ENCODE results near the gene IL1RAPL2.
"Not testable (repeated sequence)": the region's sequence is repeated elsewhere in the genome, so short reads cannot be mapped to it uniquely, and the experiment has no call there.

IL1RAPL2 gene

DNA sequence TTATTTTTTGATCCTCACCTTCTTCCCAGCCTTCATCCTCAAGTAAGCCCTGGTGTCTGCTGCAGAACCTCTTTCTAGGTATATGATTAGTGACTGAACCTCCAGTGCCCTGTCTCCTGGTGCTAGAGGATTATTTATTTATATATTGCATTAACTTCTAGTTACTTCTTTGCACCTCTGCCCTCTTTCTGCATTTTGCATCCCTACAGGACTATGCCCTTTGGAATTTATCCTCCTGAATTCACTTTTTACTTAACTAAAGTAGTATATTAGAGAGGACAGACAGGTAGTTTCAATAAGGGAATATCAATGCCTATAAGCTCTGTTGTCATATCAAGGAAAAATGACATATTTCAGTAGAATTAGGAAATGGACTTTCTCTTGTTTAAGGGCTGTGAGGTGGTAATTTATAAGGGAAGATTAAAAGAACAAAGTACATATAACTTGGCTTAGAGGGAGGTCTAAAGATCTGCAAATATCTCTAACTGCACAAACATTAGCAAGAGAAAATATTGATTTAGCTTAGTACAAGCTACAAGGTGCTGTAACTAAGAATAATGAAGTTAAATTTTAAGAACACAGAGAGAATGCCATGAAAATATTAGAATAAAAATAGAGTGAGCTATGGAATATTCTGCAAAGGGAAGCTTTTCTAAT is 472.8 kb downstream of the IL1RAPL2 start:
- DNase-seq, result no peak

- no peak for DNase-seq
Observed at GRCh38 chrX:105050921-105051320, 484.9 kb downstream of the IL1RAPL2 start.

- no peak for DNase-seq
Observed at GRCh38 chrX:105051364-105051763, 485.4 kb downstream of the IL1RAPL2 start.

DNA sequence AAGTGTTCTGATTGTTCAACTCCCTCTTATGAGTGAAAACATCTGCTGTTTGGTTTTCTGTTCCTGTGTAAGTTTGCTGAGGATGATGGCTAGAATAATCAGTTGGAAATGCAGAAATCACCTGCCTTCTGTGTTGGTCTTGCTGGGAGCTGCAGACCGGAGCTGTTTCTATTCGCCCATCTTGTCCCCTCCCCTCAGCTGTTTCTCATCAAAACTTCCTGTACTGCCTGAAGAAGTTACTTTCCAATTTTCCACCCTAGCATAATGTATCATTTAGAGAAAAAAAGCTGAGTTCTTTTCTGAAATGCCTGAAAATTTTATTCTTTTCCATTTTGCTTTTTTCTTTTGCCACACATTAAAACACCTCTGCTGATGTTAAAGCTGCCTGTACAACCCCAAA is 486.9 kb downstream of the IL1RAPL2 start:
- DNase-seq, result no peak

GRCh38 chrX:105063743-105064142 is 497.7 kb downstream of the IL1RAPL2 start:
- no peak for DNase-seq

- no peak for DNase-seq
Observed at GRCh38 chrX:105098201-105098600, 532.2 kb downstream of the IL1RAPL2 start.

GRCh38 chrX:105098812-105099211 is 532.8 kb downstream of the IL1RAPL2 start:
- DNase-seq, result no peak

GRCh38 chrX:105101378-105101777 is 535.4 kb downstream of the IL1RAPL2 start:
- peak; percentile 24 for DNase-seq

- DNase-seq, result no peak
Observed at GRCh38 chrX:105109936-105110335, 543.9 kb downstream of the IL1RAPL2 start.

- no peak for DNase-seq
Observed at GRCh38 chrX:105114554-105115130, 548.6 kb downstream of the IL1RAPL2 start.

DNA sequence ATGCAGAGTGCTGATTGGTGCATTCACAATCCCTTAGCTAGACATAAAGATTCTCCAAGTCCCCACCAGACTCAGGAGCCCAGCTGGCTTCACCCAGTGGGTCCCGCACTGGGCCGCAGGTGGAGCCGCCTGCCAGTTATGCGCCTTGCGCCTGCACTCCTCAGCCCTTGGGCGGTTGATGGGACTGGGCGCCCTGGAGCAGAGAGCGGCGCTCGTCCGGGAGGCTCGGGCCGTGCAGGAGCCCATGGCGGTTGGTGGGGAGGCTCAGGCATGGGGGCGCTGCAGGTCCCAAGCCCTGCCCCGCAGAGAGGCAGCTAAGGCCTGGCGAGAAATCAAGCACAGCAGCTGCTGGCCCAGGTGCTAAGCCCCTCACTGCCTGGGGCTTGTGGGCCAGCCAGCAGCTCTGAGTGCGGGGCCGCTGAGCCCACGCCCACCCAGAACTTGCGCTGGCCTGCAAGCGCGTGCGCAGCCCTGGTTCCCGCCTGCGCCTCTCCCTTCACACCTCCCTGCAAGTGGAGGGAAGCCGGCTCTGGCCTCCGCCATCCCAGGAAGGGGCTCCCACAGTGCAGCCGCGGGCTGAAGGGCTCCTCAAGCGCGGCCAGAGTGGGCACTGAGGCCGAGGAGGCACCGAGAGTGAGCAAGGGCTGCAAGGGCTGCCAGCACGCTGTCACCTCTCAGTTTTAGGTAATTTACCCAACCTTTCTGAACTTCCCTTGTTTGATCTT is 549.8 kb downstream of the IL1RAPL2 start:
- DNase-seq, result not testable (repeated sequence)

- no peak for DNase-seq
Observed at GRCh38 chrX:105116486-105116885, 550.5 kb downstream of the IL1RAPL2 start.

GRCh38 chrX:105117621-105118020 is 551.6 kb downstream of the IL1RAPL2 start:
- DNase-seq, result no peak

DNA sequence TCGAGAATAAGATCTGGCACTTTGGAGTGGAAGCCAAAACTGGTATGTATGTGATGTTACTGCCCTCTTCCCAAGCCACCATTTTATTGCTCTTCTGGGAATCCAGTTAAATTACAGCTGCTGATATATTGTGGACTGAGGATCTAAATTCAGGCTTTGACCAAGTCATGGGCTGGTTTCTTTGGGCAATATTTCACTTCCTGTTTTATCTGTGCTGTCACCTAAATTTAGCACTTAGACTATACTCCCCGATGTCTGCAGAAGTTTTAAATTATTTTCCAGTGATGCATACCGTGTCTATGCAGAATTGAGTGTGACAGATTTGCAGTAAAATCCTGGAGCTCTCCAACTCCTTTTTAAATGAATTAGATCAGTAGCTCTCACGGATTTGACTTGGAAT is 554.5 kb downstream of the IL1RAPL2 start:
- no peak for DNase-seq

- no peak for DNase-seq
Observed at GRCh38 chrX:105121186-105121585, 555.2 kb downstream of the IL1RAPL2 start.

GRCh38 chrX:105126201-105126600 is 560.2 kb downstream of the IL1RAPL2 start:
- no peak for DNase-seq

GRCh38 chrX:105134273-105134672 is 568.3 kb downstream of the IL1RAPL2 start:
- no peak for DNase-seq

DNA sequence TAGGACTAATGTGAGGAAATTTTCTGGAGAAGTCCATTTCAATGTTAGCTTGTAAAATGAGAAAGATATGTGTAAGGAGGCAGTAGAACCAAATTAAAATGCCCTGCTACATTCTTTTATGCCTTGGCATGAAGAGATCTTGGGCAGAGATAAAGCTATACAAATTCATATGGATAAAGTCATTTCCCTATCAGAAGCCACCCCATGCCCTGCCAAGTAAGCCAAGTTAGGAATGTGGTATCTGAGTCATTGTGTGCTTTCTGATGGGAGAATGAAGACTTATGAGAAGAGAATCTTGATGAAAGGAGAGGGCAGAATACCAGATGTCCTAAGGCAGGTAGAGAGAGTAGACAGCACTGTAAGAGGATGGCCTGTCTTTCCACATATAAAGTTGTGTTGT is 570.8 kb downstream of the IL1RAPL2 start:
- DNase-seq, result no peak

- no peak for DNase-seq
Observed at GRCh38 chrX:105150036-105150435, 584.0 kb downstream of the IL1RAPL2 start.

GRCh38 chrX:105150557-105150956 is 584.6 kb downstream of the IL1RAPL2 start:
- no peak for DNase-seq

DNA sequence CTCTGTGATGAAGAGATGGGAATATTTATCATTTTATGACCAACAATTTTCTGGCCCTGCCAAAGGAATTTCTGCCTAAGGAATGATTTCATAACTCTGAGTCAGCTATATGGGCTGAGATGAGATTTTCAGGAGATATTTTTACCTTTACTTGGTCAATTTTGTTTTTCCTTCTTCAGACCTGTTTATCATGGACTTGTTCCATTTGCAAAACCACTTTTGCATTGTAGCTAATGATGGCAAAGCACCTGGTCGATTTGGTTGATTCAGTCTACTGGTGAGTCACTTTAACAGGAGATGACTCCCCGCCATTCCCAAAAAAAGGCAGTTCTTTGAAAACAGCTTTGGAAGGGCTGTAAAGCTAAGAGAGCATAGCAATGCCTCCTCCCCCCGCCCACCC is 601.2 kb downstream of the IL1RAPL2 start:
- DNase-seq, result no peak

GRCh38 chrX:105168577-105168976 is 602.6 kb downstream of the IL1RAPL2 start:
- DNase-seq, result no peak

GRCh38 chrX:105173071-105173470 is 607.1 kb downstream of the IL1RAPL2 start:
- DNase-seq, result no peak

GRCh38 chrX:105179644-105180043 is 613.6 kb downstream of the IL1RAPL2 start:
- no peak for DNase-seq

Measured in activated CD4-positive, alpha-beta T cell treated with anti-CD3 and anti-CD28 coated beads, Interleukin-10, Interleukin-2, amounts not matched to agents 100 ng/mL and 50 ng/mL, durations not matched to agents 16 hours and 8 hours (primary cell).